ENCODE data around the gene IGFALS. TPM values are rescaled to one million over a fixed set of nuclear protein-coding genes. Genes with fewer than 3 reads are reported as not detected.

Gene IGFALS
- total RNA-seq = 0.09 and 0.11 TPM in 2 replicates

DNA sequence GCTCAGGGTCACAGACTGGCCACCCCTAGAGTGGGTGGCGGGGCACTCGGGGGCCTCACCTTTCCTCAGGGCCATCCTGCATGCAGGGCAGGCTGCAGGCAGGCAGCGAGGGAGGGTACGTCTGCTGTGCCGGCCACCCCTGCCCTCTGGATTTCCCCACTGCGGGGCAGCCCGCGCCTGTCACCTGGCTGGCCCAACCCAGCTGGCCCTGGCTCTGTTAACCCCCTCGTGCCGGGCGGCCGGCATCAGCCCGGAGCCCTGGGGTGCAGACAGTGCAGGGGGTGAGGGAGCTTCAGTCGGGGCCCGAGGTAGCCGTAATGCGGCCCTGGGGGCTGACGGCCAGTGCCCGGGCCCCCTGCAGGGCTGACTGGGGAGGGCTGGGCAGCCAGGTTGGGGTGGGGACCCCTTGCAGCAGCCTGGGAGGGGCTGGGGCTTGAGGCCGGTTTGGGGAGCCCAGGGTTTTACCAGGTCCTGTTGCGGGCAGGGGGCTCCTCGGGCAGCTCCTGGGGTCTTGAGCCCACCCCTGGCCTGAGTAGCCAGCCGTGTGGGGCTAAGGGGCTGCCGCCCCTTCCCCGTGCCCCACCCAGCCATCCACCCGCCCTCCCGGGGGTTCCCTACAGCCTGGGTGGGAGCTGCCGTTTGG, at the start of gene IGFALS:
Gene IGFALS, minus strand, starts transcription at position 128 of the 643 bp plus-strand sequence. Its CDS starts 53 bp downstream, at position 75.

DNA sequence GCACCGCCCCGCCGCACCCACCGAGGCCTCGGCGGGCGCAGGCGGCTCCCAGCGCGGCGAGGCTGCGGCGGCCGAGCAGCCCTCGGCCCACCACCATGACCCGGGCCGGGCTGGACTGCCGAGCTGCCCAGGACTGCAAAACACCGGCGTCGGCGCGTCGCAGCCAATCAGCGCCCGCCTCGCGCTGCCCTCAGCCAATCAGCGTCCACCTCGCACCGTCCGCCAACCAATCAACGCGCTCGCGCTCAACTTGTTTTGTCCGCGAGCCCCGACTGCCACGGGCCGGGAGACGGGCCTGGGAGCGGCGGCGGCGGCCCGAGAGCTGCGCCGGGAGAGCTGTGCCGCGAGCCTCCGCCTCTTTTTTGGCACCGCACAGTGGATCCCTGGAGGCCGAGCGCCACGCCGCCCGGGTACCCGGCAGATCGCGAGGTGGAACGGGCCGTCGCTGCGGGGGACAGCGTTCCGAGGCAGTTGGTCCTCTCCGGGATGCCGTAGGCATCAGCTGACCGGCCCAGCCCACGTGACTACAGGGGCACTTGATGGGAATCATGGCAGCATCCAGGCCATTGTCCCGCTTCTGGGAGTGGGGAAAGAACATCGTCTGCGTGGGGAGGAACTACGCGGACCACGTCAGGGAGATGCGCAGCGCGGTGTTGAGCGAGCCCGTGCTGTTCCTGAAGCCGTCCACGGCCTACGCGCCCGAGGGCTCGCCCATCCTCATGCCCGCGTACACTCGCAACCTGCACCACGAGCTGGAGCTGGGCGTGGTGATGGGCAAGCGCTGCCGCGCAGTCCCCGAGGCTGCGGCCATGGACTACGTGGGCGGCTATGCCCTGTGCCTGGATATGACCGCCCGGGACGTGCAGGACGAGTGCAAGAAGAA, 33.4 kb upstream of the IGFALS start, which contains the start of the genes FAHD1 and HAGH:
Gene FAHD1, plus strand, starts transcription at position 516 of the 883 bp plus-strand sequence. Its CDS starts 33 bp downstream, at position 549.
Gene HAGH, minus strand, starts transcription at position 135 of the 883 bp plus-strand sequence. Its CDS starts 38 bp downstream, at position 97.

DNA sequence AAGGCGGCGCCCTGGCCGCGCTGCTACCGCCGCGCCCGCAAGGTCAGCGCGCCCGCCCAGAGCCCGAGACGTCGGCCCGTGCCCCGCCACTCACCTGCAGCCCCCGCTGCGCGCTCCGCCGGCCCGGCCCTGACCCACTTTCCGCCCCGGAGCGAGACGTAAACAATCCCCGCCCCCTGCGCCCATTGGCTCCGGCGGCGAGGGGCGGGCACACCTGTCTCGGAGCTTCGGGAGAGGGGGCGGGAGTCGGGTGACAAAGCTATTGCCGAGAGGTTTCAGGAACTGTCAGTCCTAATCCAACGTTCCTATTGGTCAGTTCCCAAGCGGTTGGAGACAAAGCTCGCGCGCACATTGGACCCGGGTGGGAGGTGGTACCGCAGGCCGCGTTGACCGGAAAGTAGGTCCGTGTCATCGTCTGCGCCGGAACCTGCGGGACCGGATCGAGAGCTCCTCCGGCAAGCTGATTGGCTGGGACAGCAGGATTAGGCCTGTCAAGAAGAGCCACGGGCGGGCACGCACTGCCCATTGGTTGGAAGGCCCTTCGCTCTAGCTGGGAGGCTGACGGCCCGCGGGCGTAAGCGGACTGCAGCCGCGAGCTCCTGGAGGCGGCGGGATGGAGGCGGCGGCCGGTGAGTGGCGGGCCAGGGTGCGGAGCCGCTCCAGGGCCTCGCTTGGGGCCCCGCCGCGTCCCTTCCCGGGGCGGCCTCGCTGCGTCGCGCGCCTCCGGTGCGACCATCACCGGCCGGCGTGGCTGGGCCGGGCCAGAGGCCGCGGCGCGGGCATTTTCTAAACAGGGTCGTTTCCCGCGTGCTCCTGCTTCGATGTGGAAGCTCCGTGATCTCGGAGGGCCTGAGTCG, 10.9 kb downstream of the IGFALS start, which contains the start of the genes NUBP2 and SPSB3:
Gene NUBP2, plus strand, starts transcription at position 553 of the 857 bp plus-strand sequence. Its CDS starts 61 bp downstream, at position 614.
Gene SPSB3, minus strand, starts transcription at position 164 of the 857 bp plus-strand sequence. CDS start 1,088 bp downstream, outside the sequence.

DNA sequence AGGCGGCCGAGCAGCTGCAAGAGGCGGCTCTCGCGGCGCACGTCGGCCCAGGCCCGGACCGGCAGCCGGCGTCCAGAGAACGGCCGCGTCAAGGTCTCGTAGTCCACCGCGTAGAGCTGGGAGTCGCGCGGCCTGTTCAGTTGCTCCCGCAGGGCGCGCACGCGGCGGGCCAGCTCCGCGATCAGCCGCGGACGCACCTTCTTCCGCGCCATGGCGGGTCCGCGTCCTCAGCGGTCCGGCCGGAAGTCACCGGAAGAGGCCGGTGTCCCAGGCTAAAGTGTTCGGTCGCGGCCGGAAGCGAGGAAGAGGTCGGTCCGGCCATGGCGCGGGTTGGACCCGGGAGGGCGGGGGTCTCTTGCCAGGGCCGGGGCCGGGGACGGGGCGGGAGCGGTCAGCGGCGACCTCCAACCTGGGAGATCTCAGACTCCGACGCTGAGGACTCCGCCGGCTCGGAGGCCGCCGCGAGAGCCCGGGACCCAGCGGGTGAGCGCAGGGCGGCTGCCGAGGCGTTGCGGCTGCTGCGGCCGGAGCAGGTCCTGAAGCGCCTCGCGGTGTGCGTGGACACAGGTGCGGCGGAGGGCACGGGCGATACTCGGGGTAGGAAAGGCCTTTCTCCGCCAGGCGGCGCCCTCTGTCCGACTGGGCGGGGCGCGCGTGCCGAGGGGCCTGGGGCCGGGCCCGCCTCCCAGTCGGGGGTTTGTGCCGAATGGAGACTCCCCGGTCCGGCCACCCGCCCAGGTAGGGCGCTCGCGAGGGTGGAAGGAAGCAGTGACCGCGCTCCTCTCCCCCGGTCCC, 20.4 kb downstream of the IGFALS start, which contains the start of gene MRPS34:
Gene MRPS34, minus strand, starts transcription at position 227 of the 795 bp plus-strand sequence. Its CDS starts 15 bp downstream, at position 212.

DNA sequence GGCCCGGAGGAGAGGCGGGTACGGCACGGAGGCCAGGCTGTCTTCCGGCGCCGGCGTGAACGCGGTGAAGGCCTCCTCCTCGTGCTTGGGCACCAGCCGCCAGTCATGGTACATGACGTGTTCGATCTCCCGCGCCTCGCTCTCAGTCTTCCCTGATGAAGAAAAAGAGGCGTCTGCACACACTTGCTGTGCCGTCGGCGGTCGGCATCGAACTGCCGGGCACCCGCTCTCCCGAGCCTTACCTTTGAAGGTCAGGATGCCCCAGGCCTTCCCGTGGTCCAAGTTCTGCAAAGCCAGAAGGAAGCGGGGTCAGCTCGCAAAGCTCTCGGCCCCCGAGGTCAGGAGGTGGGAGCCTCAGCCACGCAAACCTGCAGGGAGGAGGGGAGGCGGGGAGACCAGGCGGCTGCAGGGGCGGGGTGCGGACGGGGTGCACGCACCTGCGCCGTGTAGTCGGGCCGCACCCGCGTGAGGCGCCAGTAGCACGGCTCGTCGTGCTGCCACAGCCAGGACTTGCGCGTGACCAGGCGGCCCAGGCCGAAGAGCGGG, 21.1 kb downstream of the IGFALS start, which contains the start of gene EME2:
Gene EME2, plus strand, starts transcription at position 449 of the 546 bp plus-strand sequence. CDS start 418 bp downstream, outside the sequence.

DNA sequence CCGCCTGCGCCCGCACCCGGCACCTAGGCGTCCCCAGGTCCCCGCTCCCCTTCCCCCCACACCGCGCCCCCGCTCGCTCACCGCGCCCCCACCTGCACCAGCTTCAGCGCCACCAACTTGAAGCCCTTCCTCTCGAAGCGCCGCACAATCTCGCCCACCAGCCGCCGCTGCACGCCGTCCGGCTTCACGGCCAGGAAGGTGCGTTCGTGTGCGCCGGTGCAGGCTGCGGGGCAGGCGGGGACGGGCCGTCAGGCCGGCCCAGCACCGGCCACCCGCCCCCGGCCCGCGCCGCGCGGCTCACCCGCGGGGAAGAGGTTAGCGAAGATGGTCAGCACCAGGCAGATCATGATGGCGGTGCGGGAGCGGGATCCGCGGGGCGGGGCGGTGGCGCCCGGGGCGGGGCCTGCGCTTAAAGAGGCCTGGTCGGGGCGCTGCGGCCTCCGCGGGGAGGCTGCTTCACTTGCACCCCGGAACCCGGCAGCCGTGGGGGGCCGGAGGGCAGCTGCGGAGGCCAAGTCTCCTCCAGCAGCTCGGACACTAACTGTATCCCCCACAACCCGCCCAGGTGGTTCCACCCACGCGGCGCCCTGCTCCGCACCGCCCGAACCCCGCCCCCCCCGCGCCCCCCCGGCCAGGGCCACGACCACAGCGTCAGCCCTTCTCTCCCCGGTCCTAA, 22.2 kb downstream of the IGFALS start, which contains the start of gene NME3:
Gene NME3, minus strand, starts transcription at position 356 of the 676 bp plus-strand sequence. Its CDS starts 9 bp downstream, at position 347.

Other genes with a start within 250 kb of the IGFALS start
- gene IFT140, start 181.6 kb downstream of the IGFALS start, total RNA-seq = 15.5 and 18.2 TPM in 2 replicates
- gene CRAMP1, start 181.3 kb downstream of the IGFALS start, total RNA-seq = 10.1 and 10.4 TPM in 2 replicates
- gene JPT2, start 115.4 kb downstream of the IGFALS start, total RNA-seq = 40.2 and 42.5 TPM in 2 replicates
- gene MAPK8IP3, start 87.5 kb downstream of the IGFALS start, total RNA-seq = 15.8 and 21.9 TPM in 2 replicates
- 33.0 and 44.9 TPM in 2 replicates for gene NME3, start 22.2 kb downstream of the IGFALS start, total RNA-seq
- 3.8 and 4.0 TPM in 2 replicates for gene EME2, start 20.9 kb downstream of the IGFALS start, total RNA-seq
- gene MRPS34, start 20.6 kb downstream of the IGFALS start, total RNA-seq = 51.1 and 58.0 TPM in 2 replicates
- 41.3 and 47.0 TPM in 2 replicates for gene SPSB3, start 11.1 kb downstream of the IGFALS start, total RNA-seq
- gene NUBP2, start 10.7 kb downstream of the IGFALS start, total RNA-seq = 54.0 and 59.8 TPM in 2 replicates
- gene HAGH, start 33.1 kb upstream of the IGFALS start, total RNA-seq = 41.3 and 78.7 TPM in 2 replicates
- gene FAHD1, start 33.5 kb upstream of the IGFALS start, total RNA-seq = 54.5 and 67.1 TPM in 2 replicates
- gene MEIOB, start 78.5 kb upstream of the IGFALS start, total RNA-seq = not detected in 2 replicates
- gene HS3ST6, start 124.7 kb upstream of the IGFALS start, total RNA-seq = not detected in 2 replicates
- 8.4 and 11.8 TPM in 2 replicates for gene MSRB1, start 149.5 kb upstream of the IGFALS start, total RNA-seq
- gene RPL3L, start 161.0 kb upstream of the IGFALS start, total RNA-seq = not detected in 2 replicates
- gene NDUFB10, start 165.8 kb upstream of the IGFALS start, total RNA-seq = 122 and 128 TPM in 2 replicates
- 3,346 and 3,366 TPM in 2 replicates for gene RPS2, start 171.1 kb upstream of the IGFALS start, total RNA-seq
- not detected in 2 replicates for gene RNF151, start 173.2 kb upstream of the IGFALS start, total RNA-seq
- gene TBL3, start 178.3 kb upstream of the IGFALS start, total RNA-seq = 21.0 and 27.2 TPM in 2 replicates
- gene NOXO1, start 187.8 kb upstream of the IGFALS start, total RNA-seq = 0.09 and 0.11 TPM in 2 replicates
- 8.9 and 9.1 TPM in 2 replicates for gene GFER, start 190.5 kb upstream of the IGFALS start, total RNA-seq
- 1.2 and 2.2 TPM in 2 replicates for gene SYNGR3, start 196.3 kb upstream of the IGFALS start, total RNA-seq
- gene ZNF598, start 216.1 kb upstream of the IGFALS start, total RNA-seq = 8.1 and 8.8 TPM in 2 replicates
- gene NPW, start 226.1 kb upstream of the IGFALS start, total RNA-seq = 0.43 and 0.52 TPM in 2 replicates
- 40.3 and 40.6 TPM in 2 replicates for gene NHERF2, start 233.2 kb upstream of the IGFALS start, total RNA-seq